ENCODE measurements around the gene NAB2. TPM values are rescaled to one million over a fixed set of nuclear protein-coding genes. Genes with fewer than 3 reads are reported as not detected.
A peak's percentile ranks its signal among the peaks of the same experiment; 100 is the strongest.

Gene NAB2
- total and polyA plus RNA-seq, 9 of the 15 experiments (the other 6 are each of a cell fraction or from before 2014, with no cell fraction given) = 0.45 to 40.9 (median 20.4) TPM

GRCh38 chr12:57049890-57050289 is 39.0 kb upstream of the NAB2 start, which contains the start of gene MYO1A:
TSS of gene MYO1A (minus strand) at chr12:57050129. CDS start at chr12:57048323, 1,806 bp downstream.
- H3K27ac ChIP-seq (ENCODE audit: extremely low read depth, low read depth, low read length) = no peak within 1 kb of the TSS
- no peaks in the 10 kb centered on the region for H3K9me1 ChIP-seq (ENCODE audit: control insufficient read depth, insufficient read depth, low read length)
- FAIRE-seq (no peak), ATAC-seq (peak; percentile 65), DNase-seq (ENCODE audit: extremely low read depth in 1 of 4, low spot score in 3 of 4) (peak in 2 of 4 experiments; percentile 32 to 33)
- no peaks in the 10 kb centered on the region for H3K36me3 ChIP-seq (ENCODE audit: control insufficient read depth, insufficient read depth, low read length)
- H3K4me1 ChIP-seq (replicated peaks in 1 of 2; ENCODE audit: control insufficient read depth in 2 of 2, insufficient read depth in 2 of 2, low read length in 2 of 2) = peaks cover 0 to 3% of the 10 kb centered on the region in 2 experiments; a peak in 1 of 5 replicates
- no peak within 1 kb of the TSS for H3K4me3 ChIP-seq
- no peak within 1 kb of the TSS for H2AFZ ChIP-seq (ENCODE audit: low read depth, low read length)
- in situ Hi-C loops (cut with MboI) (loop anchor here (5.0 kb wide), 1 partner anchor 38 kb away; no protein-coding TSS in a partner anchor), intact Hi-C loops (cut with micrococcal nuclease) (no loop called here)
- no TSS peak for BruUV-seq (replicated peaks)
- H3K27me3 ChIP-seq (ENCODE audit: control insufficient read depth in 2 of 2, insufficient read depth in 2 of 2, low read length in 2 of 2) = peaks cover 3% of the 10 kb centered on the region in 2 experiments; a peak in 1 of 5 replicates
- no peaks in the 10 kb centered on the region for H4K20me1 ChIP-seq (replicated peaks; ENCODE audit: control insufficient read depth, insufficient read depth, low read length)
- H3K4me2 ChIP-seq (ENCODE audit: insufficient read depth, low read length) = no peak within 1 kb of the TSS
- ChIA-PET CTCF (ENCODE audit: low intra/inter-chr PET ratio) (no interaction called here), POLR2A (interaction anchor here (0.6 to 4.9 kb wide), 5 partner anchors 10 to 169 kb away, joined by 3 to 18 read pairs (median 4); no protein-coding TSS in a partner anchor)
- H3K9ac ChIP-seq (ENCODE audit: insufficient read depth in 1 of 2, low read depth in 2 of 2, low read length in 2 of 2) = 0 out of 4 replicates have a peak within 1 kb of the TSS, but pooled peaks of 1 of the 2 experiments have one; percentile 55
- no peaks in the 10 kb centered on the region for H3K79me2 ChIP-seq (ENCODE audit: control insufficient read depth, insufficient read depth, low read length)
- 0% methylated on average over 1 of the region's 2 CpGs for WGBS (ENCODE audit: insufficient coverage, low coverage, missing lambda C conversion rate)
- no peaks in the 10 kb centered on the region for H3K9me3 ChIP-seq (replicated peaks; ENCODE audit: control insufficient read depth, insufficient read depth, low read depth, low read length)
- peak in 1 of 2 experiments; percentile 50 for TF ChIP-seq AFF1 (IDR thresholded peaks at IDR 0.05; ENCODE audit: low read depth in 1 of 2, partially characterized antibody in 2 of 2)
- TF ChIP-seq ZNF511 (CRISPR knock-in tag; IDR thresholded peaks at IDR 0.05) = no peak
- TF ChIP-seq DMBX1 (CRISPR knock-in tag; IDR thresholded peaks at IDR 0.05; ENCODE audit: borderline replicate concordance) = no peak
- TF ChIP-seq E2F3 (CRISPR knock-in tag; IDR thresholded peaks at IDR 0.05) = no peak
- no peak for TF ChIP-seq PCBP2 (IDR thresholded peaks at IDR 0.05; ENCODE audit: low read depth, low read length, poor library complexity, severe bottlenecking)
- no peak for TF ChIP-seq MLLT1 (IDR thresholded peaks at IDR 0.05)
- no peak for TF ChIP-seq MNT (conservative IDR thresholded peaks at IDR 0.05)

Data from K562 (cell line).